HUES48 (cell line): Measurements from ENCODE around the gene SLC25A25.
A peak's percentile ranks its signal among the peaks of the same experiment; 100 is the strongest.

ENCODE experiments used
- H3K27ac ChIP-seq: one replicate; pipeline ENCODE4 v1.7.0; 2013; ENCODE audit warnings: low read depth, low read length, inconsistent platforms
- H3K27me3 ChIP-seq: 2 replicates; pipeline ENCODE4 v1.6.1; 2013; ENCODE audit warnings: mild to moderate bottlenecking, low read length; ENCODE audit not compliant: control insufficient read depth, insufficient read depth
- H3K36me3 ChIP-seq: 2 replicates; pipeline ENCODE4 v1.6.1; 2013; ENCODE audit warnings: low read length; ENCODE audit not compliant: control insufficient read depth, insufficient read depth
- H3K4me1 ChIP-seq: 2 replicates; pipeline ENCODE4 v1.6.1; 2013; ENCODE audit warnings: mild to moderate bottlenecking, low read length; ENCODE audit not compliant: control insufficient read depth, insufficient read depth
- H3K4me3 ChIP-seq: 2 replicates; pipeline ENCODE4 v1.5.1; 2013; ENCODE audit warnings: mild to moderate bottlenecking, low read depth, low read length
- H3K9ac ChIP-seq: 2 replicates; pipeline ENCODE4 v1.6.1; 2013; ENCODE audit warnings: mild to moderate bottlenecking, low read depth, low read length, moderate library complexity
- H3K9me3 ChIP-seq: 2 replicates; pipeline ENCODE4 v1.6.1; 2013; ENCODE audit warnings: low read length; ENCODE audit not compliant: control insufficient read depth, insufficient read depth

Gene SLC25A25

GRCh38 chr9:128091571-128091970, 23.5 kb downstream of the SLC25A25 start:
- Histone ChIP-seq H3K27ac (no peak overlapping the region), H3K27me3 (no peaks in the 10 kb centered on the region), H3K9me3 (no peaks in the 10 kb centered on the region), H3K36me3 (no peaks in the 10 kb centered on the region), H3K9ac (no peak overlapping the region), H3K4me3 (no peak overlapping the region), H3K4me1 (peaks cover 4% of the 10 kb centered on the region)

GRCh38 chr9:128092199-128092977, 24.4 kb downstream of the SLC25A25 start:
- no peaks in the 10 kb centered on the region for H3K27me3 ChIP-seq
- no peak overlapping the region for H3K4me3 ChIP-seq
- no peaks in the 10 kb centered on the region for H3K36me3 ChIP-seq
- H3K27ac ChIP-seq = no peak overlapping the region
- no peaks in the 10 kb centered on the region for H3K9me3 ChIP-seq
- peaks cover 5% of the 10 kb centered on the region for H3K4me1 ChIP-seq
- no peak overlapping the region for H3K9ac ChIP-seq

- Histone ChIP-seq H3K4me1 (peaks cover 11% of the 10 kb centered on the region), H3K27me3 (no peaks in the 10 kb centered on the region), H3K36me3 (no peaks in the 10 kb centered on the region), H3K9ac (no peak overlapping the region), H3K4me3 (no peak overlapping the region), H3K27ac (no peak overlapping the region), H3K9me3 (no peaks in the 10 kb centered on the region)
These were observed 25.0 kb downstream of the SLC25A25 start for GRCh38 chr9:128093011-128093410.

- Histone ChIP-seq H3K36me3 (no peaks in the 10 kb centered on the region), H3K4me1 (peaks cover 17% of the 10 kb centered on the region)
These were observed 26.3 kb downstream of the SLC25A25 start for GRCh38 chr9:128094166-128094949.

GRCh38 chr9:128094950-128095544, 27.0 kb downstream of the SLC25A25 start:
- H3K36me3 ChIP-seq = no peaks in the 10 kb centered on the region
- H3K27ac ChIP-seq = no peak overlapping the region
- H3K27me3 ChIP-seq = no peaks in the 10 kb centered on the region
- H3K4me1 ChIP-seq = peaks cover 24% of the 10 kb centered on the region
- no peak overlapping the region for H3K4me3 ChIP-seq
- no peaks in the 10 kb centered on the region for H3K9me3 ChIP-seq
- H3K9ac ChIP-seq = no peak overlapping the region

More at GRCh38 chr9:128094166-128094949, 26.3 kb downstream of the SLC25A25 start:
- Histone ChIP-seq H3K4me3 (no peak overlapping the region), H3K27me3 (no peaks in the 10 kb centered on the region), H3K9ac (no peak overlapping the region), H3K9me3 (no peaks in the 10 kb centered on the region), H3K27ac (peak overlapping the region; percentile 58)

- Histone ChIP-seq H3K9ac (no peak overlapping the region), H3K36me3 (peaks cover 11% of the 10 kb centered on the region), H3K27ac (no peak overlapping the region), H3K4me3 (no peak overlapping the region), H3K9me3 (no peaks in the 10 kb centered on the region), H3K27me3 (no peaks in the 10 kb centered on the region), H3K4me1 (peaks cover 26% of the 10 kb centered on the region)
These were observed 28.8 kb downstream of the SLC25A25 start for GRCh38 chr9:128096616-128097536.

- Histone ChIP-seq H3K9me3 (no peaks in the 10 kb centered on the region), H3K4me1 (peaks cover 30% of the 10 kb centered on the region), H3K9ac (peak overlapping the region; percentile 45; the same call in 1 of the 2 replicates), H3K27ac (peak overlapping the region; percentile 98), H3K4me3 (peak overlapping the region; percentile 69; the same call in 1 of the 2 replicates), H3K36me3 (peaks cover 19% of the 10 kb centered on the region), H3K27me3 (no peaks in the 10 kb centered on the region)
These were observed 29.7 kb downstream of the SLC25A25 start for GRCh38 chr9:128097543-128098296.

- H3K36me3 ChIP-seq = peaks cover 28% of the 10 kb centered on the region
- H3K9ac ChIP-seq = peak overlapping the region; percentile 94
- H3K27me3 ChIP-seq = no peaks in the 10 kb centered on the region
- H3K4me1 ChIP-seq = peaks cover 30% of the 10 kb centered on the region
- H3K27ac ChIP-seq = peak overlapping the region; percentile 98
- peak overlapping the region; percentile 69 for H3K4me3 ChIP-seq
- no peaks in the 10 kb centered on the region for H3K9me3 ChIP-seq
These were observed 30.5 kb downstream of the SLC25A25 start for GRCh38 chr9:128098297-128099230.

GRCh38 chr9:128099231-128099931, 31.3 kb downstream of the SLC25A25 start:
- Histone ChIP-seq H3K9me3 (no peaks in the 10 kb centered on the region), H3K36me3 (peaks cover 36% of the 10 kb centered on the region), H3K4me3 (peak overlapping the region; percentile 69), H3K4me1 (peaks cover 30% of the 10 kb centered on the region), H3K9ac (peak overlapping the region; percentile 94), H3K27ac (peak overlapping the region; percentile 98), H3K27me3 (no peaks in the 10 kb centered on the region)
